Glomerular visceral epithelial cell (primary cell): ENCODE data around the gene DUSP22.
"Not testable (repeated sequence)": the region's sequence is repeated elsewhere in the genome, so short reads cannot be mapped to it uniquely, and the experiment has no call there.

Experiments used
- DNase-seq: peaks from one replicate; pipeline ENCODE4 v3.0.0-alpha.2; 2016; ENCODE audit errors: extremely low spot score

Gene DUSP22

GRCh38 chr6:291697-292505 lies at the start of gene DUSP22:
Gene DUSP22 (plus strand): TSS chr6:292487. CDS start chr6:292540, 53 bp downstream.
- DNase-seq, result peak; percentile 88

- peak; percentile 20 for DNase-seq
Measured at GRCh38 chr6:246352-246751, 45.9 kb upstream of the DUSP22 start.

- no peak for DNase-seq
Measured at GRCh38 chr6:247351-247750, 44.9 kb upstream of the DUSP22 start.

GRCh38 chr6:248046-248445 lies 44.2 kb upstream of the DUSP22 start:
- not testable (repeated sequence) for DNase-seq

- DNase-seq, result no peak
Measured at GRCh38 chr6:250676-251075, 41.6 kb upstream of the DUSP22 start.

- DNase-seq, result no peak
Measured at GRCh38 chr6:251920-252319, 40.4 kb upstream of the DUSP22 start.

GRCh38 chr6:252775-253535 lies 39.3 kb upstream of the DUSP22 start:
- DNase-seq, result no peak

- no peak for DNase-seq
Measured at GRCh38 chr6:254016-254415, 38.3 kb upstream of the DUSP22 start.

- no peak for DNase-seq
Measured at GRCh38 chr6:255041-255750, 37.1 kb upstream of the DUSP22 start.

- DNase-seq, result no peak
Measured at GRCh38 chr6:255751-256083, 36.6 kb upstream of the DUSP22 start.

GRCh38 chr6:256169-256568 lies 36.1 kb upstream of the DUSP22 start:
- no peak for DNase-seq

GRCh38 chr6:257031-257725 lies 35.1 kb upstream of the DUSP22 start:
- no peak for DNase-seq

- no peak for DNase-seq
Measured at GRCh38 chr6:257774-258173, 34.5 kb upstream of the DUSP22 start.

GRCh38 chr6:259316-259715 lies 33.0 kb upstream of the DUSP22 start:
- DNase-seq, result no peak

- DNase-seq, result no peak
Measured at GRCh38 chr6:259901-260508, 32.3 kb upstream of the DUSP22 start.

- DNase-seq, result no peak
Measured at GRCh38 chr6:264626-265025, 27.7 kb upstream of the DUSP22 start.

- DNase-seq, result no peak
Measured at GRCh38 chr6:268394-268935, 23.8 kb upstream of the DUSP22 start.

- no peak for DNase-seq
Measured at GRCh38 chr6:273551-274058, 18.7 kb upstream of the DUSP22 start.

- no peak for DNase-seq
Measured at GRCh38 chr6:277746-278145, 14.5 kb upstream of the DUSP22 start.

- DNase-seq, result no peak
Measured at GRCh38 chr6:278494-278893, 13.8 kb upstream of the DUSP22 start.
